ENCODE results near the gene FXYD6.
"Not testable (repeated sequence)": the region's sequence is repeated elsewhere in the genome, so short reads cannot be mapped to it uniquely, and the experiment has no call there.

FXYD6 gene

GRCh38 chr11:117821431-117821830 lies 55.0 kb downstream of the FXYD6 start:
- Mint-ChIP-seq H3K4me1 (ENCODE audit: low read depth) (peaks cover 81% of the 10 kb centered on the region), H3K36me3 (ENCODE audit: low read depth) (no peaks in the 10 kb centered on the region), H3K27me3 (no peaks in the 10 kb centered on the region), H3K4me3 (no peak overlapping the region), H3K27ac (peak overlapping the region; percentile 31), H3K9me3 (no peaks in the 10 kb centered on the region)

DNA sequence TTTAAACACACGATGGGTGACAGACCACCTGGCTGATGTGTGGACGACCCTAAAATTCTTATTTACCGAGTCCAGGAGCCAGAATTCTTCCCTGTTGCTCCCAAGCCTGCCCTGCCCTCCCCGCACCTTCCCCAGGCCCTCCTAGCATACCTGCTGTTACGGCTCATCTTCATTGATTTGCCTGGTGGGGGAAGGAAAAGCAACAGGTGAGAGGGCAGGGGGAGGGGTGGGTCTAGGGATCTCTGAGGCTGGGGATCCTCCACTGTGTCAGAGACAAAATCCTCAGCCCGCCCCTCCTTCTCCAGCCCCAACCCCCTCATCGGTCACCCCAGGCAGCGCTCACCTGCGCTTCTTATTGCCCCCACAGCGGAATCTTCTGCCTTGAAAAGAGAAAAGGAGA lies 55.9 kb downstream of the FXYD6 start:
- no peak overlapping the region for H3K4me3 Mint-ChIP-seq
- no peak overlapping the region for H3K27ac Mint-ChIP-seq
- no peaks in the 10 kb centered on the region for H3K27me3 Mint-ChIP-seq
- H3K4me1 Mint-ChIP-seq (ENCODE audit: low read depth) = peaks cover 82% of the 10 kb centered on the region
- H3K9me3 Mint-ChIP-seq = no peaks in the 10 kb centered on the region
- H3K36me3 Mint-ChIP-seq (ENCODE audit: low read depth) = no peaks in the 10 kb centered on the region

- no peaks in the 10 kb centered on the region for H3K27me3 Mint-ChIP-seq
- H3K4me3 Mint-ChIP-seq = no peak overlapping the region
- H3K36me3 Mint-ChIP-seq (ENCODE audit: low read depth) = no peaks in the 10 kb centered on the region
- peaks cover 82% of the 10 kb centered on the region for H3K4me1 Mint-ChIP-seq (ENCODE audit: low read depth)
- no peaks in the 10 kb centered on the region for H3K9me3 Mint-ChIP-seq
- H3K27ac Mint-ChIP-seq = peak overlapping the region; percentile 77
These were observed 56.4 kb downstream of the FXYD6 start for GRCh38 chr11:117820071-117820470.

DNA sequence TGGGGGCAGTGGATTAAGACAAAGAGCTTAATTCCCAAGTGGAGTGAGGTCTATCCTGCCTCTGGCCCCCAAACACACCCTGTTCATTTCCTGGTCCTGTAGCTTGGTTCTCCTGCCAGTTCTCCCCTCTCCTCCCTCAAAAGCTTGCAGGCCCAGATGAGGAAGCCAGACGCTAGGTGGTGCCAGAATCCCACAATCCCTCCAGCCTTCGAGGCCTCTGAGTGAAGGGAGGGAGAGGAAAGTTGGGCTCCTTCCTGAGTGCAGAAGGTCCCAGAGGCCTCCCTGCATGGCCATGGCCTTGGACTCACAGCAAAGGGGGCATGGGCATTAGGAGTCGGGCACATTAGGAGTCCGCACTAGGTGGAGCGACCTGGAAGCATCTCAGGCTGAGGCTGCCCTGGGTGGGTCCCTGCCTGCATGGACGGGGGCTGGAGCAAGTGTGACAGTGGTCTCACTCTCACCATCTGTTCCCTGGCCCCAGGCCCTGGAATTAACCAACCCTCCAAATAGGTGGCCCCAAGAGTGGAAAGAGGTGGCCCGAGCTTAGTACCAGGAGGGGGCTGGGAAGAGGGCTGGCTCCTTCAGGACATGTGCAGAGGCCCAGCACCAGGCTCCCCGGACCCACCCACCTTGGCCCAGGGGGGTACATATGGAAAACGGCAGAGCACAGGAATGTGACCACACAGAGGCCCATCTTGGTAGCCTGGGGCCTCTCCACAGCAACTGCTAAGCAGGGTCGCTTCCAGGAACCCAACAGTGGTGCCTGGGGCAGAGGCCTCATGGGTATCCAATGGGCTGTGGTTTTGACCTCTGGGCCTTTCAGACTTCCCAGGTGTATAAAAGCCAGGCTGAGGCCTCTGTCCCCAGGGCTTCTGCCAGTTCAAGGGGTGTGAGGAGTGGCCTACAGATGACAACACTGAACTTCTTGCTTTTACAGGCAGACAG lies 57.1 kb downstream of the FXYD6 start:
- Mint-ChIP-seq H3K4me1 (ENCODE audit: low read depth) (peaks cover 82% of the 10 kb centered on the region), H3K27me3 (no peaks in the 10 kb centered on the region), H3K36me3 (ENCODE audit: low read depth) (no peaks in the 10 kb centered on the region)

DNA sequence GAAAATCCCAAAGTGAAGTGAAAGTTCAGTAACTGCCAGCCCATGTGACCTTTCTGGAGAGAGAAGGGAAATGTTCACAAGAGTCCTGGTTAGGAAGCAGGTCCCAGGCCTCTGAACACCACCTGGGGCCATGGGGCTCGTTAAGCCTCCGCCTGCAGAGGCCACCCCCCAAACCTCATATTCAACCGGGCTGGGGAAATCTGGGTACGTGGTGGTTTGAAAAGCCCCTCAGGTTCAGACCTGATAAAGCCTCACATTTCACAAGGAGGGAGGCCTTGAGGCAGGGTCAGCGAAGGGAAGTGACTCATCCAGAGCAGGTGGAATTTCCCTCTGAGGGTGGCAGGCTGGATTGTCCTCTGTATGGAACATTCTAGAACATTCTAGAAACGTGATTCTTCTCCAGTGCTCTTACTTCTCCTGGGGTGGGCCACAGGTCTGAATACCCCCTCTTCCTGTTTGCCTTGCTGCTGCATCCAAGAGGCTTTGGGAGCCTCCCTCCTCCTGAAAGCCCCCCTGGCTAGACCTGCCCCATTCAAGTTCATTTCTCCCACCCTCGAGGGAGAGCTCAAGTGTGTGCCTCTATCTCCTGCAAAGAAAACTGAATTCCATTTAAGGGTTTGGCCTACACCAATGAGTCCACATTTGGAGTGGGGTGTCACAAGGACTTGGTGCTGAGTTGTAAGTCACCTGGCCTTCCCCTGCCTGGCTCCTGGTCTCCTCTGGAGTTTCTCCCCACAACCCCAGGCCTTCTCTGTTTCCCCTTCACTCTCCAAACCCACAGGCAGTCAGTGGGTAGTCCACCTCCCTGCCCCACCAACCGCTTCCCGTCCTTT lies 58.2 kb downstream of the FXYD6 start:
- Mint-ChIP-seq H3K4me1 (ENCODE audit: low read depth) (peaks cover 81% of the 10 kb centered on the region), H3K27ac (peak overlapping the region; percentile 97), H3K9me3 (no peaks in the 10 kb centered on the region), H3K36me3 (ENCODE audit: low read depth) (no peaks in the 10 kb centered on the region), H3K4me3 (peak overlapping the region; percentile 71), H3K27me3 (no peaks in the 10 kb centered on the region)

More for the DNA sequence above, 57.1 kb downstream of the FXYD6 start:
- H3K4me3 Mint-ChIP-seq = no peak overlapping the region
- peak overlapping the region; percentile 97 for H3K27ac Mint-ChIP-seq
- H3K9me3 Mint-ChIP-seq = no peaks in the 10 kb centered on the region

GRCh38 chr11:117817368-117818040 lies 59.0 kb downstream of the FXYD6 start:
- peak overlapping the region; percentile 71 for H3K4me3 Mint-ChIP-seq
- no peaks in the 10 kb centered on the region for H3K36me3 Mint-ChIP-seq (ENCODE audit: low read depth)
- peaks cover 77% of the 10 kb centered on the region for H3K4me1 Mint-ChIP-seq (ENCODE audit: low read depth)
- H3K27me3 Mint-ChIP-seq = no peaks in the 10 kb centered on the region
- peak overlapping the region; percentile 97 for H3K27ac Mint-ChIP-seq
- H3K9me3 Mint-ChIP-seq = no peaks in the 10 kb centered on the region

- Mint-ChIP-seq H3K4me3 (peak overlapping the region; percentile 71), H3K36me3 (ENCODE audit: low read depth) (no peaks in the 10 kb centered on the region), H3K9me3 (no peaks in the 10 kb centered on the region), H3K27me3 (no peaks in the 10 kb centered on the region), H3K27ac (peak overlapping the region; percentile 97), H3K4me1 (ENCODE audit: low read depth) (peaks cover 71% of the 10 kb centered on the region)
These were observed 59.6 kb downstream of the FXYD6 start for GRCh38 chr11:117816846-117817367.

GRCh38 chr11:117816151-117816741 lies 60.2 kb downstream of the FXYD6 start:
- Mint-ChIP-seq H3K27ac (peak overlapping the region; percentile 97), H3K27me3 (no peaks in the 10 kb centered on the region), H3K4me1 (ENCODE audit: low read depth) (peaks cover 66% of the 10 kb centered on the region), H3K9me3 (no peaks in the 10 kb centered on the region), H3K36me3 (ENCODE audit: low read depth) (no peaks in the 10 kb centered on the region), H3K4me3 (peak overlapping the region; percentile 68)

- no peaks in the 10 kb centered on the region for H3K9me3 Mint-ChIP-seq
- H3K4me1 Mint-ChIP-seq (ENCODE audit: low read depth) = peaks cover 66% of the 10 kb centered on the region
- peak overlapping the region; percentile 97 for H3K27ac Mint-ChIP-seq
- peak overlapping the region; percentile 64 for H3K4me3 Mint-ChIP-seq
- H3K36me3 Mint-ChIP-seq (ENCODE audit: low read depth) = no peaks in the 10 kb centered on the region
- H3K27me3 Mint-ChIP-seq = no peaks in the 10 kb centered on the region
These were observed 61.1 kb downstream of the FXYD6 start for GRCh38 chr11:117815262-117815803.

- Mint-ChIP-seq H3K36me3 (ENCODE audit: low read depth) (no peaks in the 10 kb centered on the region), H3K27me3 (no peaks in the 10 kb centered on the region), H3K4me1 (ENCODE audit: low read depth) (peaks cover 66% of the 10 kb centered on the region), H3K4me3 (peak overlapping the region; percentile 64), H3K27ac (peak overlapping the region; percentile 97), H3K9me3 (no peaks in the 10 kb centered on the region)
These were observed 61.6 kb downstream of the FXYD6 start for GRCh38 chr11:117814766-117815261.

- Mint-ChIP-seq H3K27ac (peak overlapping the region; percentile 97), H3K4me3 (peak overlapping the region; percentile 64), H3K4me1 (ENCODE audit: low read depth) (peaks cover 70% of the 10 kb centered on the region), H3K27me3 (no peaks in the 10 kb centered on the region), H3K36me3 (ENCODE audit: low read depth) (no peaks in the 10 kb centered on the region), H3K9me3 (no peaks in the 10 kb centered on the region)
These were observed 62.2 kb downstream of the FXYD6 start for GRCh38 chr11:117814204-117814765.

- H3K36me3 Mint-ChIP-seq (ENCODE audit: low read depth); H3K27me3 Mint-ChIP-seq; H3K9me3 Mint-ChIP-seq: not testable (repeated sequence)
- H3K27ac Mint-ChIP-seq = peak overlapping the region; percentile 50
- H3K4me3 Mint-ChIP-seq = peak overlapping the region; percentile 0
- peaks cover 39% of the 10 kb centered on the region for H3K4me1 Mint-ChIP-seq (ENCODE audit: low read depth)
These were observed 66.4 kb downstream of the FXYD6 start for GRCh38 chr11:117810056-117810451.

DNA sequence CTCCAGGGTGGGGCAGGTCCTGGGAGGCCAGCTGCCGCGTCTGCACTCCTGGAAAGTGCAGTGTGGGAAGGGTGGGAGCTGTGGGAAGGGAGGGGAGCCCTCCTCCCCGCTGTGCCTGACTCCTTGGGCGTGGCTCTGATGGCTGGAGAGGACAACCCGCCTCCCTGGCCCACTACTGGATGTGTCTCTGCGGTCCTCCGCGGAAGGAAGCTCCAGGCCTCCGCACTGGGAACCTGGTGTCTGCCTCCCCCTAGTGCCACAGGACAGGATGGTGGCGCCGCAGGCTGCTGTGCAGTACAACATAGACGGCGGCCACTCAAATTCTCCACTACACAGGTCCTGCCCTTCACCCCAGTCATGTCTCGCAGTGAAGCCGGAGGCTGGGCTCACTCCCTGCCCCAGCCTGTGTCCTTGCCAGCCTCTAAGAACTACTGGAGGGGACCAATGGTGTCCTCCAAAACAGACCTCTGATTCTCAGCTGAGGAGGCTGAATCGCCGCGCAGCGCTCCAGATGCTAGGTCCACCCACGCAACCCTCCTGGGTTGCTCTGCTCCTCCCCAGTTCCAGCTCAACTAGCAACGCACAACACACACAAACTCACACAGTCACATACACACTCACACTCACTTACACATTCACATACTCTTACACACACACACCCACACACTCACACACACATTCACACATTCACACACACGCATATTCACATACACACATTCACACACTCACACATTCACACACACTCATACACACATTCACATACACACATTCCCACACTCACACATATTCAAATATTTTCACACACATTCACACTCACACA lies 67.0 kb downstream of the FXYD6 start:
- no peaks in the 10 kb centered on the region for H3K27me3 Mint-ChIP-seq

More for the DNA sequence above, 67.0 kb downstream of the FXYD6 start:
- Mint-ChIP-seq H3K27ac (peak overlapping the region; percentile 50), H3K36me3 (ENCODE audit: low read depth) (no peaks in the 10 kb centered on the region), H3K4me1 (ENCODE audit: low read depth) (peaks cover 33% of the 10 kb centered on the region), H3K9me3 (no peaks in the 10 kb centered on the region), H3K4me3 (peak overlapping the region; percentile 0)
